ENCODE measurements around the gene LGALS8.
"Not testable (repeated sequence)": the region's sequence is repeated elsewhere in the genome, so short reads cannot be mapped to it uniquely, and the experiment has no call there.

LGALS8 gene

GRCh38 chr1:236523704-236524141 lies at the start of gene LGALS8:
Gene LGALS8 (plus strand): TSS chr1:236523982. CDS start chr1:236526071, 2,089 bp downstream.
- peak; percentile 61 to 66 (median 66) for DNase-seq

- DNase-seq = no peak
These were observed 47.8 kb upstream of the LGALS8 start for GRCh38 chr1:236476019-236476418.

GRCh38 chr1:236480758-236481436 lies 42.9 kb upstream of the LGALS8 start:
- no peak for DNase-seq

- no peak for DNase-seq
These were observed 39.3 kb upstream of the LGALS8 start for GRCh38 chr1:236484310-236484971.

- no peak for DNase-seq
These were observed 37.3 kb upstream of the LGALS8 start for GRCh38 chr1:236486356-236487002.

- not testable (repeated sequence) for DNase-seq
These were observed 34.6 kb upstream of the LGALS8 start for GRCh38 chr1:236489161-236489560.

GRCh38 chr1:236489710-236490377 lies 33.9 kb upstream of the LGALS8 start:
- no peak for DNase-seq

- no peak for DNase-seq
These were observed 32.2 kb upstream of the LGALS8 start for GRCh38 chr1:236491469-236492136.

GRCh38 chr1:236492378-236492777 lies 31.4 kb upstream of the LGALS8 start:
- DNase-seq = no peak

- no peak for DNase-seq
These were observed 29.7 kb upstream of the LGALS8 start for GRCh38 chr1:236494082-236494481.

- no peak for DNase-seq
These were observed 29.0 kb upstream of the LGALS8 start for GRCh38 chr1:236494586-236495466.

GRCh38 chr1:236495467-236496112 lies 28.2 kb upstream of the LGALS8 start:
- DNase-seq = no peak

GRCh38 chr1:236497908-236498307 lies 25.9 kb upstream of the LGALS8 start:
- no peak for DNase-seq

- no peak for DNase-seq
These were observed 22.7 kb upstream of the LGALS8 start for GRCh38 chr1:236501093-236501492.

GRCh38 chr1:236502579-236502971 lies 21.2 kb upstream of the LGALS8 start:
- DNase-seq = no peak

GRCh38 chr1:236502972-236503639 lies 20.7 kb upstream of the LGALS8 start:
- no peak for DNase-seq

GRCh38 chr1:236504338-236504737 lies 19.4 kb upstream of the LGALS8 start:
- not testable (repeated sequence) for DNase-seq

GRCh38 chr1:236507022-236507700 lies 16.6 kb upstream of the LGALS8 start:
- DNase-seq = no peak

GRCh38 chr1:236508593-236509027 lies 15.2 kb upstream of the LGALS8 start:
- no peak for DNase-seq

- no peak for DNase-seq
These were observed 14.6 kb upstream of the LGALS8 start for GRCh38 chr1:236509203-236509602.
